PC-3 (cell line): Measurements from ENCODE around the gene UPK3A.

Experiments
- EZH2 ChIP-seq: fragments of 300-600 bp; sonication (generic); IDR thresholded peaks from one replicate; pipeline ENCODE4 v1.6.1; 2017; ENCODE audit warnings: antibody characterized with exemption, mild to moderate bottlenecking, low read length; ENCODE audit not compliant: unreplicated experiment
- TF ChIP-seq, protein P1 (sequence below): fragments of 300-600 bp; sonication (generic); conservative IDR thresholded peaks from 2 replicates; pipeline ENCODE4 v1.5.1; 2017; ENCODE audit warnings: antibody characterized with exemption, low read depth, mild to moderate bottlenecking, low read length

- TF ChIP-seq, protein P1, sequence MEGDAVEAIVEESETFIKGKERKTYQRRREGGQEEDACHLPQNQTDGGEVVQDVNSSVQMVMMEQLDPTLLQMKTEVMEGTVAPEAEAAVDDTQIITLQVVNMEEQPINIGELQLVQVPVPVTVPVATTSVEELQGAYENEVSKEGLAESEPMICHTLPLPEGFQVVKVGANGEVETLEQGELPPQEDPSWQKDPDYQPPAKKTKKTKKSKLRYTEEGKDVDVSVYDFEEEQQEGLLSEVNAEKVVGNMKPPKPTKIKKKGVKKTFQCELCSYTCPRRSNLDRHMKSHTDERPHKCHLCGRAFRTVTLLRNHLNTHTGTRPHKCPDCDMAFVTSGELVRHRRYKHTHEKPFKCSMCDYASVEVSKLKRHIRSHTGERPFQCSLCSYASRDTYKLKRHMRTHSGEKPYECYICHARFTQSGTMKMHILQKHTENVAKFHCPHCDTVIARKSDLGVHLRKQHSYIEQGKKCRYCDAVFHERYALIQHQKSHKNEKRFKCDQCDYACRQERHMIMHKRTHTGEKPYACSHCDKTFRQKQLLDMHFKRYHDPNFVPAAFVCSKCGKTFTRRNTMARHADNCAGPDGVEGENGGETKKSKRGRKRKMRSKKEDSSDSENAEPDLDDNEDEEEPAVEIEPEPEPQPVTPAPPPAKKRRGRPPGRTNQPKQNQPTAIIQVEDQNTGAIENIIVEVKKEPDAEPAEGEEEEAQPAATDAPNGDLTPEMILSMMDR = no peak
- no peak for TF ChIP-seq EZH2
Observed at GRCh38 chr22:45314054-45314721, 29.4 kb downstream of the UPK3A start.
